ENCODE measurements around the gene IFI27. TPM values are rescaled to one million over a fixed set of nuclear protein-coding genes. Genes with fewer than 3 reads are reported as not detected.

The IFI27 gene
- total and polyA plus RNA-seq, 2 donors (not counting 1 experiment from before 2014, with no cell fraction given), result 0.15 to 0.81 TPM

- peak within 1 kb of the TSS; percentile 93 for H2AFZ ChIP-seq (ENCODE audit: insufficient read depth, low read depth, low read length, poor library complexity, severe bottlenecking)
- peaks cover 45% of the 10 kb centered on the region for H3K4me1 Mint-ChIP-seq
These were observed 29.7 kb upstream of the IFI27 start, which contains the start of the genes DDX24 and IFI27L1 for GRCh38 chr14:94080621-94081385. TSS of gene DDX24 (minus strand) at chr14:94081202. CDS start at chr14:94079742, 1,460 bp downstream. TSS of gene IFI27L1 (plus strand) at chr14:94081310. CDS start at chr14:94096938, 15,628 bp downstream.

More at GRCh38 chr14:94080621-94081385, 29.7 kb upstream of the IFI27 start, which contains the start of the genes DDX24 and IFI27L1:
- H3K27me3 ChIP-seq (replicated peaks in 1 of 4; ENCODE audit: control extremely low read depth in 1 of 4, control insufficient read depth in 3 of 4, insufficient read depth in 4 of 4, low read length in 3 of 4), result no peaks in the 10 kb centered on the region
- TF ChIP-seq EZH2 (IDR thresholded peaks at IDR 0.05; ENCODE audit: borderline replicate concordance, insufficient read depth, low read depth, low read length, poor library complexity, severe bottlenecking), result no peak
- no peak for TF ChIP-seq CTCF (IDR thresholded peaks at IDR 0.05)
- under 1% methylated on average over 77 of the region's 77 CpGs for WGBS (ENCODE audit: insufficient coverage)
- ATAC-seq (ENCODE audit: low read depth) (peak; percentile 97), DNase-seq (peak; percentile 97)
- ChIA-PET CTCF (interaction anchor here (0.9 to 2.6 kb wide), 7 partner anchors 44 to 141 kb away, joined by 3 to 10 read pairs (median 4); partner anchors contain the start of gene OTUB2), POLR2A (no interaction called here)
- no peaks in the 10 kb centered on the region for H3K9me3 Mint-ChIP-seq (ENCODE audit: insufficient read depth)
- peak within 1 kb of the TSS; percentile 91 to 99 (median 97) for H3K4me3 ChIP-seq (ENCODE audit: control extremely low read depth in 1 of 5, extremely low read depth in 1 of 5, insufficient read depth in 1 of 5, low read depth in 2 of 5, low read length in 4 of 5)
- H3K9ac ChIP-seq (ENCODE audit: low read length), result peak within 1 kb of the TSS; percentile 93
- peaks cover 65% of the 10 kb centered on the region for H3K79me2 ChIP-seq (ENCODE audit: control insufficient read depth, insufficient read depth, low read length)
- peaks cover 0 to 5% (median 3%) of the 10 kb centered on the region in 3 donors for H3K9me3 ChIP-seq (ENCODE audit: control extremely low read depth in 1 of 3, control insufficient read depth in 2 of 3, insufficient read depth in 1 of 3, low read length in 2 of 3)
- peaks cover 42% of the 10 kb centered on the region for H4K20me1 ChIP-seq (ENCODE audit: control insufficient read depth, insufficient read depth, low read length, poor library complexity, severe bottlenecking)
- H3K4me2 ChIP-seq (replicated peaks; ENCODE audit: low read depth, low read length, poor library complexity, severe bottlenecking), result peak within 1 kb of the TSS; percentile 83
- H3K27me3 Mint-ChIP-seq, result no peaks in the 10 kb centered on the region
- intact Hi-C loops (cut with micrococcal nuclease), result loop anchor here (1.0 to 2.0 kb wide), 6 partner anchors 48 to 142 kb away; partner anchors contain the start of genes IFI27L2, OTUB2 and PPP4R4
- H3K27ac Mint-ChIP-seq, result peak within 1 kb of the TSS; percentile 97
- peak within 1 kb of the TSS; percentile 83 to 93 for H3K27ac ChIP-seq (ENCODE audit: low read length in 2 of 2)
- peaks cover 36 to 45% of the 10 kb centered on the region in 2 donors for H3K4me1 ChIP-seq (ENCODE audit: control insufficient read depth in 2 of 2, insufficient read depth in 2 of 2, low read length in 2 of 2)
- H3K4me3 Mint-ChIP-seq, result peak within 1 kb of the TSS; percentile 97
- H3K36me3 ChIP-seq (replicated peaks in 1 of 2; ENCODE audit: control extremely low read depth in 1 of 2, control insufficient read depth in 1 of 2, extremely low read depth in 1 of 2, insufficient read depth in 2 of 2, low read length in 1 of 2), result peaks cover 5 to 27% of the 10 kb centered on the region in 2 experiments

Measured in B cell (primary cell).